ENCODE measurements around the gene SLC2A4. TPM values are rescaled to one million over a fixed set of nuclear protein-coding genes. Genes with fewer than 3 reads are reported as not detected.
A peak's percentile ranks its signal among the peaks of the same experiment; 100 is the strongest.

Gene SLC2A4
- total RNA-seq, 1 experiment from 2014 or later, result not detected

DNA sequence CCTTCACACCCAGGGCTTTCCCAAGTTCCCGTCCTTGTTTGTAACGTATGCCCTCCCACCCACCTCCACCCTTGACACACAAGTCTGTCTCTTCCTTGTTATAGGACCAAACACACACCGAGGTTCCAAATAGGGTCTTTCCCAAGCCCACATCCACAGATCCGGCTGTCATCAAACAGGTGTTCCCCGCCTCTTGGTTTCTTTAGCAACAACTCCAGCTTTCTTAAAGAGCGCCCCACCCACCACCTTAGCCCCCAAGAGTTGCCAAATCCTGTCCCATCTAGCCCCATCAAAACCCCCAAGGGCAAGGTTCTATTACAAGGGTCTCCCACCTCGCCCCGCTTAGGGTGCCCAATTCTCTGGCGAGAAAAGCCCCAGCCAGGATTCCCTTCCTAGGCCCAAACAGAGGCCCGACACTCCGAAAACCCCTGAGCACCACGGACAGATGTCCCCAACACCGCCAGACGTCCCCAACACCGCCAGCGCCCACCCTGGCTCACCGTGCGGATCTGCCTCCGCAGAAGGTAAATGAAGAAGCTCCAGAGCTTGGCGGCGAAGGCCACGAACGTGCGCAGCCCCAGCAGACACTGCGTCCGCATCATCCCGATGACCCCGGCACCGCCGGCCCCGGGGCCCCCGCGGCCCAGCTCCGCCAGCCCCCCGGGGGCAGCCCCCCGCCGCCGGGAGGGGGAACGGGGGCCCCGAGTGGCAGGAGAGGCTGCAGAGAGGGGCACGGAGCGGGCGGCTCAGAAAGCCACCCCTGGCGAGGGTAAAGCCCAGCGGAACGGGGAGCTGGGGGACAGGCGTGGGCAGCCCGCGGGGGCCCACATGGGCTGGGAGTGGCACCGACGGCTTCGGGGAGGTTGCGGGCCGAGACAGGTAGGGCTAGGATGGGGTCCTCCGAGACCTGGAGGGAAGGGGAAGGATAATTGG lies 30.6 kb upstream of the SLC2A4 start:
- Histone ChIP-seq H2AFZ (ENCODE audit: low read length) (no peak overlapping the region), H3K27ac (ENCODE audit: low read length) (peak overlapping the region; percentile 76), H3K9me2 (replicated peaks; ENCODE audit: insufficient read depth, low read length) (no peaks in the 10 kb centered on the region), H3K9ac (ENCODE audit: low read length) (peak overlapping the region; percentile 94), H3K4me3 (ENCODE audit: low read length) (peak overlapping the region; percentile 90), H4K20me1 (ENCODE audit: insufficient read depth, low read depth, low read length) (peaks cover 17% of the 10 kb centered on the region; the same call in 1 of the 2 replicates), H3K4me1 (ENCODE audit: low read length) (peaks cover 27% of the 10 kb centered on the region), H3K36me3 (ENCODE audit: insufficient read depth, low read length) (peaks cover 22% of the 10 kb centered on the region; the same call in 1 of the 2 replicates), H3K4me2 (ENCODE audit: low read depth, low read length, poor library complexity, severe bottlenecking) (peak overlapping the region; percentile 91), H3K79me2 (ENCODE audit: low read length) (peaks cover 72% of the 10 kb centered on the region), H3K9me3 (ENCODE audit: low read length) (no peaks in the 10 kb centered on the region), H3K27me3 (ENCODE audit: low read length) (no peaks in the 10 kb centered on the region)
- DNase-seq, result peak; percentile 66

DNA sequence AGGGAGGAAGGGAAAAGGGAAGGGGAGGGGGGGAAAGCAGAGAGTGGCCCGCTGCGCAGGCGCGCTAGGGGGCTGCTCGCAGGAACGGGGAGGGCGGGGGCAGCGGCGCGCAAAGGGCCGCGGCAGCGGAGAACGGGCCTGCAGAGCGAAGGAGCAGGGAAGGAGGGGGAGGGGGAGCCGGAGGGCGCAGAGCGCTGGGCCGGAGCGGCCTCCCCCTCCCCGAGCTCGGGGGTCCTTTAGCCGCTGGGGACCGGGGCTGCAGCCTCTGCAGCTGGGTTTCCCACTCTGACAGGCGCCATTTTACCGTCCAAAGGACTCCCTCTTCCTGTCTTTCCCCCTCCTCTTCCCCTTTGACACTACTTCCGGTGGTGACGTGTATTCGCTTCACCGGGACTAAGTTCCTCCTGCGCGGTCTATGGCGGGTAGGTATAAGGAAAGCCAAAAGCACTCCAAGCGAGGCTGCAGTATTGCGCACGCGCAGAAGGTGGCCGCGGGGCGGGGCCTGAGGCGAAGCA lies 29.8 kb upstream of the SLC2A4 start, which contains the start of gene CTDNEP1:
Gene CTDNEP1 (minus strand): TSS at position 74 of the 515 bp plus-strand sequence. CDS start 438 bp downstream, outside the sequence.
- peak; percentile 99 for DNase-seq
- no peaks in the 10 kb centered on the region for H3K27me3 ChIP-seq (ENCODE audit: low read length)
- H3K4me1 ChIP-seq (ENCODE audit: low read length), result peaks cover 27% of the 10 kb centered on the region
- peak within 1 kb of the TSS; percentile 58; the same call in 1 of the 2 replicates for H2AFZ ChIP-seq (ENCODE audit: low read length)
- H3K9ac ChIP-seq (ENCODE audit: low read length), result peak within 1 kb of the TSS; percentile 94
- H3K27ac ChIP-seq (ENCODE audit: low read length), result peak within 1 kb of the TSS; percentile 80
- peak within 1 kb of the TSS; percentile 94 for H3K4me2 ChIP-seq (ENCODE audit: low read depth, low read length, poor library complexity, severe bottlenecking)
- peaks cover 17% of the 10 kb centered on the region; the same call in 1 of the 2 replicates for H4K20me1 ChIP-seq (ENCODE audit: insufficient read depth, low read depth, low read length)
- peaks cover 20% of the 10 kb centered on the region; the same call in 1 of the 2 replicates for H3K36me3 ChIP-seq (ENCODE audit: insufficient read depth, low read length)
- H3K9me2 ChIP-seq (replicated peaks; ENCODE audit: insufficient read depth, low read length), result no peaks in the 10 kb centered on the region
- no peaks in the 10 kb centered on the region for H3K9me3 ChIP-seq (ENCODE audit: low read length)
- H3K4me3 ChIP-seq (ENCODE audit: low read length), result peak within 1 kb of the TSS; percentile 90
- H3K79me2 ChIP-seq (ENCODE audit: low read length), result peaks cover 67% of the 10 kb centered on the region

DNA sequence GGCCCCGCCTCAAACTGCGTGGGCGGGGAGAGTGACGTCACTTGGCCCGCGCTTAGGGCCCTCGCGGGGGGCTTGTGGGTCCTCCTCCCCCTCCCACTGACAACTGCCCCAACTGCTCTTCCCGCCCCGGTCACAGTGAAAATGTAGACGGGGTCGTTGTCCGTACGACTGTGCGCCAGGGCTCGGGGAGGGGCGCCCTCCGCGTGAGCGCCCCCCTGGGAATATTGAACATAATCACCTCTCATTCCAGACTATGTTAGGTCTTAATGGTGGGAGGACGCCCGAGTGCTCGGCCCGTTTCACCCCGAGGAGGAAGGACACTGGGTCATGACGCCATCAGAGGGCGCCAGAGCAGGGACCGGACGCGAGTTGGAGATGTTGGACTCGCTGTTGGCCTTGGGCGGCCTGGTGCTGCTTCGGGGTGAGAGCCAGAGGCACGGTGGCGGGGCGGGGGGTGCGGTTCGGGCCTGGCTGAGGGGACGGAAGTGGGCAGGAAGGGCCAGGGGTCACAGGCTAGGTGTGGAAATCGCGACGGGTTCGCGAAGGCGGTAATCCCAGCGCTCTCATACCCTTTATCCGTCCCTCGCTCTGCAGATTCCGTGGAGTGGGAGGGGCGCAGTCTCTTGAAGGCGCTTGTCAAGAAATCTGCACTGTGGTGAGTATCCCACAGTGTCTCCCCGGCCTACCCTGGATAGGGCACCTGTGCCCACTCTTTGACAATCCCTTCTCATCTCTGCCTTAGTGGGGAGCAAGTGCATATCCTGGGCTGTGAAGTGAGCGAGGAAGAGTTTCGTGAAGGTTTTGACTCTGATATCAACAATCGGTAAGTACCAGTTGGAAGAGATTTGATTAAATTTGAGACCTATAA lies 29.1 kb upstream of the SLC2A4 start, which contains the start of gene ELP5:
Gene ELP5 (plus strand): TSS at position 40 of the 868 bp plus-strand sequence. CDS start 336 bp downstream, at position 376.
- peak within 1 kb of the TSS; percentile 58; the same call in 1 of the 2 replicates for H2AFZ ChIP-seq (ENCODE audit: low read length)
- peak within 1 kb of the TSS; percentile 94 for H3K4me2 ChIP-seq (ENCODE audit: low read depth, low read length, poor library complexity, severe bottlenecking)
- H3K9me2 ChIP-seq (replicated peaks; ENCODE audit: insufficient read depth, low read length), result no peaks in the 10 kb centered on the region
- H3K36me3 ChIP-seq (ENCODE audit: insufficient read depth, low read length), result peaks cover 19% of the 10 kb centered on the region; the same call in 1 of the 2 replicates
- no peaks in the 10 kb centered on the region for H3K27me3 ChIP-seq (ENCODE audit: low read length)
- H3K4me1 ChIP-seq (ENCODE audit: low read length), result peaks cover 27% of the 10 kb centered on the region
- peaks cover 60% of the 10 kb centered on the region for H3K79me2 ChIP-seq (ENCODE audit: low read length)
- H3K9ac ChIP-seq (ENCODE audit: low read length), result peak within 1 kb of the TSS; percentile 94
- H4K20me1 ChIP-seq (ENCODE audit: insufficient read depth, low read depth, low read length), result peaks cover 17% of the 10 kb centered on the region; the same call in 1 of the 2 replicates
- H3K4me3 ChIP-seq (ENCODE audit: low read length), result peak within 1 kb of the TSS; percentile 90
- peak within 1 kb of the TSS; percentile 80 for H3K27ac ChIP-seq (ENCODE audit: low read length)
- no peaks in the 10 kb centered on the region for H3K9me3 ChIP-seq (ENCODE audit: low read length)
- DNase-seq, result peak; percentile 97

DNA sequence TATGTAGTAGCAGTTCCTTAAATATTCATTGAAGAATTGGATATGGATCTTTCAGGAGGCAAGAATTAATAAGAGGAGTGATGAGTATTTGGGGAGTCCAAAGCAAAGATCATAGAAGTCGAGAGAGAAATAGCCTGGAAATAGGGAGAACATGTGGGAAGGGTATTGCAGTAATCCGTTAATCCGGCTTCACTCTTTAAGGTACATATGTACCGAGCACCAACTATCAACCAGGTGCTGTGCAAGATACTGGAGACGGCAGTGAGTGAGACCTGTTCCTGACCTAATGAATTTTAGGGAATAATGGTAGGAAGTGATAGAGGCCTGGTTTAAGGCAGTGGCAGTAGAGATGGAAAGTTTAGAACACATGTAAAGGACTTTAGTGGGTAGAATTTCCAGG lies 28.4 kb upstream of the SLC2A4 start:
- Histone ChIP-seq H3K4me2 (ENCODE audit: low read depth, low read length, poor library complexity, severe bottlenecking) (peak overlapping the region; percentile 94), H3K4me3 (ENCODE audit: low read length) (peak overlapping the region; percentile 90), H4K20me1 (ENCODE audit: insufficient read depth, low read depth, low read length) (peaks cover 17% of the 10 kb centered on the region; the same call in 1 of the 2 replicates), H3K79me2 (ENCODE audit: low read length) (peaks cover 54% of the 10 kb centered on the region), H3K9me2 (replicated peaks; ENCODE audit: insufficient read depth, low read length) (no peaks in the 10 kb centered on the region), H3K9me3 (ENCODE audit: low read length) (no peaks in the 10 kb centered on the region), H3K4me1 (ENCODE audit: low read length) (peaks cover 27% of the 10 kb centered on the region), H2AFZ (ENCODE audit: low read length) (no peak overlapping the region), H3K36me3 (ENCODE audit: insufficient read depth, low read length) (peaks cover 19% of the 10 kb centered on the region; the same call in 1 of the 2 replicates), H3K27me3 (ENCODE audit: low read length) (no peaks in the 10 kb centered on the region), H3K9ac (ENCODE audit: low read length) (peak overlapping the region; percentile 90), H3K27ac (ENCODE audit: low read length) (peak overlapping the region; percentile 80)
- no peak for DNase-seq

DNA sequence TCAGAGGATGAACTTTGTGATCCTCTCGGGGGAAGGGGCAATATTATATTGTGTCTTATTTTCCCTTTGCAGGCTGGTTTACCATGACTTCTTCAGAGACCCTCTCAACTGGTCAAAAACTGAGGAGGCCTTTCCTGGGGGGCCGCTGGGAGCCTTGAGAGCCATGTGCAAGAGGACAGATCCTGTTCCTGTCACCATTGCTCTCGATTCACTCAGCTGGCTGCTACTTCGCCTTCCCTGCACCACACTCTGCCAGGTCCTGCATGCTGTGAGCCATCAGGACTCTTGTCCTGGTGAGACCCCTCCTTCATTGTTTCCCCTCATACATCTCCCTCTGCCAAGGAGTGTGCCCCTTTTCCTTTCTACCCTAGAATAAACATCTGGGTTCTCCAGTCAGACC lies 27.0 kb upstream of the SLC2A4 start:
- peaks cover 17% of the 10 kb centered on the region for H3K4me1 ChIP-seq (ENCODE audit: low read length)
- no peak for DNase-seq

DNA sequence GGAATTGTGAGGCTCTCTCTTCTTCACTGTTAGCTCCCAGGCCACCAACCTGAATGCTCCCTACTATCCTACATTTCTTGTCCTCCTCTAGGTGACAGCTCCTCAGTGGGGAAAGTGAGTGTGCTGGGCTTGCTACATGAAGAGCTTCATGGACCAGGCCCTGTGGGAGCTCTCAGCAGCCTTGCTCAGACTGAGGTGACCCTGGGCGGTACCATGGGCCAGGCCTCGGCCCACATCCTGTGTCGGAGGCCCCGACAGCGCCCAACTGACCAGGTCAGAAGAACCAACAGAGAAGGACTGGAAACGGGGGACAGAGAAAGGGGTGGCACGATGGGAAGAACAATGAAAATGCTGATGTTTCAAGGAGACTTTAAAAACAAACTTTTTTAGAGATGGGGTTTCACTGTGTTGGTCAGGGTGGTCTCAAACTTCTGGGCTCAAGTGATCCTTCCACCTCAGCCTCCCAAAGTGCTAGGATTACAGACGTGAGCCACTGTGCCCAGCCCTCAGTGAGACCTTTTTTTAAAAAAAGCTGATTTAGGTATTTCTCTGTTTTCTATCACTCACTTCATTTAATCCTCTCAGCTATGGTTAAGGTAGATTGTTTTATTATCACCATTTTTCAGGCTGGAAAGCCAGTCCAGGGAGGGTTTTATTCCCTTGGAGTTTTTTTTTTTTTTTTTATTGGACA lies 24.6 kb upstream of the SLC2A4 start:
- no peak overlapping the region for H3K4me2 ChIP-seq (ENCODE audit: low read depth, low read length, poor library complexity, severe bottlenecking)
- H3K27ac ChIP-seq (ENCODE audit: low read length), result no peak overlapping the region
- H3K9me3 ChIP-seq (ENCODE audit: low read length), result no peaks in the 10 kb centered on the region
- peaks cover 20% of the 10 kb centered on the region for H3K79me2 ChIP-seq (ENCODE audit: low read length)
- H3K4me1 ChIP-seq (ENCODE audit: low read length), result peaks cover 8% of the 10 kb centered on the region
- H3K4me3 ChIP-seq (ENCODE audit: low read length), result no peak overlapping the region
- no peak for DNase-seq
- H3K9me2 ChIP-seq (replicated peaks; ENCODE audit: insufficient read depth, low read length), result no peaks in the 10 kb centered on the region
- H3K36me3 ChIP-seq (ENCODE audit: insufficient read depth, low read length), result peaks cover 19% of the 10 kb centered on the region; the same call in 1 of the 2 replicates
- no peak overlapping the region for H3K9ac ChIP-seq (ENCODE audit: low read length)
- no peak overlapping the region for H2AFZ ChIP-seq (ENCODE audit: low read length)
- H4K20me1 ChIP-seq (ENCODE audit: insufficient read depth, low read depth, low read length), result no peaks in the 10 kb centered on the region
- no peaks in the 10 kb centered on the region for H3K27me3 ChIP-seq (ENCODE audit: low read length)

More for the DNA sequence above, 27.0 kb upstream of the SLC2A4 start:
- no peak overlapping the region for H3K9ac ChIP-seq (ENCODE audit: low read length)
- H3K4me2 ChIP-seq (ENCODE audit: low read depth, low read length, poor library complexity, severe bottlenecking), result no peak overlapping the region
- no peak overlapping the region for H3K4me3 ChIP-seq (ENCODE audit: low read length)
- no peak overlapping the region for H3K27ac ChIP-seq (ENCODE audit: low read length)
- H3K36me3 ChIP-seq (ENCODE audit: insufficient read depth, low read length), result peaks cover 19% of the 10 kb centered on the region; the same call in 1 of the 2 replicates
- no peak overlapping the region for H2AFZ ChIP-seq (ENCODE audit: low read length)
- H3K27me3 ChIP-seq (ENCODE audit: low read length), result no peaks in the 10 kb centered on the region
- no peaks in the 10 kb centered on the region for H3K9me3 ChIP-seq (ENCODE audit: low read length)
- no peaks in the 10 kb centered on the region for H3K9me2 ChIP-seq (replicated peaks; ENCODE audit: insufficient read depth, low read length)
- H4K20me1 ChIP-seq (ENCODE audit: insufficient read depth, low read depth, low read length), result peaks cover 9% of the 10 kb centered on the region; the same call in 1 of the 2 replicates
- peaks cover 39% of the 10 kb centered on the region for H3K79me2 ChIP-seq (ENCODE audit: low read length)
